Lung (tissue), 12 donors: ENCODE data around the gene GDPD3. TPM values are rescaled to one million over a fixed set of nuclear protein-coding genes. Genes with fewer than 3 reads are reported as not detected.

Experiments used
- ATAC-seq: fragments of 200-7000 bp; cut with Tn5 transposase; one replicate; pipeline ENCODE4 v1.9.1; 2020; ENCODE audit warnings: moderate number of reproducible peaks; ENCODE audit not compliant: insufficient read depth, low FRiP score
- DNase-seq, 3 donors: peaks; one replicate each; pipeline ENCODE4 v3.0.0-alpha.2; 2013 to 2017
- H3K27ac ChIP-seq, 2 donors: one replicate each; pipeline ENCODE4 v1.5.1; 2013; ENCODE audit warnings: mild to moderate bottlenecking in 2 of 2, moderate library complexity in 2 of 2, control low read depth in 1 of 2, inconsistent platforms in 1 of 2, low read depth in 1 of 2, low read length in 1 of 2
- H3K27me3 ChIP-seq, 3 donors: one replicate each; pipeline ENCODE4 v1.5.1; 2013; ENCODE audit warnings: low read length in 2 of 3; ENCODE audit not compliant: control insufficient read depth in 3 of 3, insufficient read depth in 3 of 3
- H3K36me3 ChIP-seq, 4 donors: one replicate each; pipeline ENCODE4 v1.5.1; 2013; ENCODE audit warnings: low read length in 4 of 4, mild to moderate bottlenecking in 1 of 4, moderate library complexity in 1 of 4; ENCODE audit not compliant: control insufficient read depth in 4 of 4, insufficient read depth in 4 of 4
- H3K4me1 ChIP-seq, 5 donors: one replicate each; pipeline ENCODE4 v1.5.1; 2013; ENCODE audit warnings: low read length in 5 of 5, mild to moderate bottlenecking in 2 of 5, moderate library complexity in 1 of 5; ENCODE audit not compliant: control insufficient read depth in 5 of 5, insufficient read depth in 5 of 5
- H3K4me3 ChIP-seq: one replicate; pipeline ENCODE4 v1.5.1; 2013; ENCODE audit warnings: mild to moderate bottlenecking, control low read depth, moderate library complexity
- H3K9ac ChIP-seq, 2 donors: one replicate each; pipeline ENCODE4 v1.5.1; 2013; ENCODE audit warnings: low read length in 2 of 2, control low read depth in 1 of 2; ENCODE audit not compliant: insufficient read depth in 1 of 2
- H3K9me3 ChIP-seq, 4 donors: one replicate each; pipeline ENCODE4 v1.5.1; 2013; ENCODE audit warnings: low read length in 3 of 4, mild to moderate bottlenecking in 1 of 4, moderate library complexity in 1 of 4; ENCODE audit not compliant: control insufficient read depth in 4 of 4, insufficient read depth in 3 of 4
- WGBS, 2 donors: extraction: QIAGEN DNeasy Blood & Tissue Kit; methylation state at CpG; one replicate each; pipeline ENCODE4 v1.1.7; 2013; 5-methylcytosine and 5-hydroxymethylcytosine counted together
- polyA plus RNA-seq, 2 donors: library from polyadenylated mRNA; stranded (reverse); fragments of 200-250 nt; gene quantifications; one replicate each; pipeline ENCODE4 v1.2.1, GENCODE V29; 2013
- total RNA-seq, 2 donors: library from RNA; depleted of rRNA in 1 of 2; stranded (reverse); fragments of >200 nt in 1 of 2; gene quantifications; one replicate each; pipeline ENCODE4 v1.2.1, GENCODE V29; 2014 to 2021
- TF ChIP-seq, protein P1 (sequence below): IDR thresholded peaks from 2 replicates; pipeline ENCODE4 v1.5.1; 2012; ENCODE audit warnings: mild to moderate bottlenecking; ENCODE audit errors: control extremely low read depth, extremely low read depth
- donor health status: control.
- donor health status: control.
- donor health status: Bipolar disorder and iron deficiency.
- donor health status: healthy.
- donor health status: DM: yes; HTN: yes; CAD: no.

The GDPD3 gene
- total and polyA plus RNA-seq, 4 donors, result 4.1 to 6.0 (median 5.5) TPM

DNA sequence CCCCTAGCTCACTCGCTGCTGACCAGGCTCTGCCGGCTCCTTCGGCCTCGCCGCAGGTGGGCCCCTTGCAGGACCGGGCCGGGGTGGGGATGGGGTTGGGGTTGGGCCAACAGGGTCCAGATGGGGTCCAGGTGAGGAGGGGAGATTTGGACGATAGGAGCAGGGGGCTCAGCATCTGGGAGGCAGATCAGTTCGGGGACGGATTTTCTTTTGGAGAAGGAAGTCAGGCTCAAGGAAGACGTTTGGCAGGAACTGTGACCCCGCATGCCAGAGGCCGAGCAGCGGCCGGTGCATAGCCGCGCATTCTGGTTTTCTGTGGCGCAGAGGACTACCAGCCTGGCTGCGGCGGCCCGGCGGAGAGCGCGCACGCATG, 48.6 kb downstream of the GDPD3 start:
- Histone ChIP-seq H3K36me3 (peaks cover 5 to 26% (median 24%) of the 10 kb centered on the region in 4 donors), H3K27me3 (no peaks in the 10 kb centered on the region), H3K4me3 (peak overlapping the region; percentile 68), H3K27ac (peak overlapping the region; percentile 97 to 99), H3K4me1 (peaks cover 7 to 35% (median 20%) of the 10 kb centered on the region in 5 donors), H3K9me3 (no peaks in the 10 kb centered on the region), H3K9ac (peak overlapping the region; percentile 64 to 83)
- ATAC-seq (no peak), DNase-seq (no peak)
- TF ChIP-seq, protein P1, sequence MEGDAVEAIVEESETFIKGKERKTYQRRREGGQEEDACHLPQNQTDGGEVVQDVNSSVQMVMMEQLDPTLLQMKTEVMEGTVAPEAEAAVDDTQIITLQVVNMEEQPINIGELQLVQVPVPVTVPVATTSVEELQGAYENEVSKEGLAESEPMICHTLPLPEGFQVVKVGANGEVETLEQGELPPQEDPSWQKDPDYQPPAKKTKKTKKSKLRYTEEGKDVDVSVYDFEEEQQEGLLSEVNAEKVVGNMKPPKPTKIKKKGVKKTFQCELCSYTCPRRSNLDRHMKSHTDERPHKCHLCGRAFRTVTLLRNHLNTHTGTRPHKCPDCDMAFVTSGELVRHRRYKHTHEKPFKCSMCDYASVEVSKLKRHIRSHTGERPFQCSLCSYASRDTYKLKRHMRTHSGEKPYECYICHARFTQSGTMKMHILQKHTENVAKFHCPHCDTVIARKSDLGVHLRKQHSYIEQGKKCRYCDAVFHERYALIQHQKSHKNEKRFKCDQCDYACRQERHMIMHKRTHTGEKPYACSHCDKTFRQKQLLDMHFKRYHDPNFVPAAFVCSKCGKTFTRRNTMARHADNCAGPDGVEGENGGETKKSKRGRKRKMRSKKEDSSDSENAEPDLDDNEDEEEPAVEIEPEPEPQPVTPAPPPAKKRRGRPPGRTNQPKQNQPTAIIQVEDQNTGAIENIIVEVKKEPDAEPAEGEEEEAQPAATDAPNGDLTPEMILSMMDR, result no peak
- 0 to 1% methylated on average over 13 to 25 of the region's 25 CpGs for WGBS, 2 donors

DNA sequence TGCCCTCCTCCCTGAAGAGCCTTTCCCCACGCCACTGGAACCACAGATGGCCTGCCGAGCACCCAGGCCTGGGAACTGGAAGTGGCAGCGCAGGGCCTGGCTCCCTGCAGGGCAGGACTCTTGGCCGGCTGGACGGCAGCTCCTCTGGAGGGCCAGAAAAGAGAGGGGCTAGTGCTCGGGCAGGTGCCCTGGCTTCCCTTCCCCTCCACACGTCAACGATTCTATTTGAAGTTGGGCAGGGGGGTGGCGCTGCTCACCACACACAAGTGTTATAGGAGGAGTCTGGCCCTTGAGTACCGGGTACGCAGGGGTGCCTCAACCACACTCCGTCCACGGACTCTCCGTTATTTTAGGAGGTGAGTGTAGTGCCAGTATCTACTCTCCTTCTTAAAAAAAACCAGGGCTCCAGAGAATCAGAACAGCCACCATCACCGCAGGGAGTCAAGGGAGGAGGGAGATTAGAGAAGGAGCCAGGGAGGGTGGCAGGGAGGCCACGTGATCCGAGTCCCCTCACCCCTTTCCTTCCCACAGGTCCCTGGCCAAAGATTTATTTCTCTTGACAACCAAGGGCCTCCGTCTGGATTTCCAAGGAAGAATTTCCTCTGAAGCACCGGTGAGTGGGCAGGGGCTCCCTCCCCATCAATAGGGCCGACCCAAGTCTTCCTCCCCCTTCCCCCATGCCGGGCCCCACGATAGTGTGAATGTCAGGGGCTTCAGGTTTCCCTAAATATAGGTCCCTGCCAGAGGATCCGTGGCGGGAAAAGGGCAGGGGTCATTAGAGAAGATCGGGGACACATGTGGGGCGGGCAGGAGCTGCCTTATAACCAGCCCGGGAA, 49.2 kb downstream of the GDPD3 start:
- peak overlapping the region; percentile 97 to 99 for H3K27ac ChIP-seq
- H3K27me3 ChIP-seq, result no peaks in the 10 kb centered on the region
- peaks cover 0 to 20% (median 19%) of the 10 kb centered on the region in 4 donors for H3K36me3 ChIP-seq
- H3K9ac ChIP-seq, result peak overlapping the region; percentile 64 to 83
- TF ChIP-seq, protein P1, result peak; percentile 16
- WGBS, 2 donors, result 4% methylated on average over 27 of the region's 27 CpGs
- H3K9me3 ChIP-seq, result no peaks in the 10 kb centered on the region
- H3K4me3 ChIP-seq, result peak overlapping the region; percentile 68
- ATAC-seq (no peak), DNase-seq (peak; percentile 60 to 79 (median 70))
- H3K4me1 ChIP-seq, result peaks cover 7 to 35% (median 17%) of the 10 kb centered on the region in 5 donors

DNA sequence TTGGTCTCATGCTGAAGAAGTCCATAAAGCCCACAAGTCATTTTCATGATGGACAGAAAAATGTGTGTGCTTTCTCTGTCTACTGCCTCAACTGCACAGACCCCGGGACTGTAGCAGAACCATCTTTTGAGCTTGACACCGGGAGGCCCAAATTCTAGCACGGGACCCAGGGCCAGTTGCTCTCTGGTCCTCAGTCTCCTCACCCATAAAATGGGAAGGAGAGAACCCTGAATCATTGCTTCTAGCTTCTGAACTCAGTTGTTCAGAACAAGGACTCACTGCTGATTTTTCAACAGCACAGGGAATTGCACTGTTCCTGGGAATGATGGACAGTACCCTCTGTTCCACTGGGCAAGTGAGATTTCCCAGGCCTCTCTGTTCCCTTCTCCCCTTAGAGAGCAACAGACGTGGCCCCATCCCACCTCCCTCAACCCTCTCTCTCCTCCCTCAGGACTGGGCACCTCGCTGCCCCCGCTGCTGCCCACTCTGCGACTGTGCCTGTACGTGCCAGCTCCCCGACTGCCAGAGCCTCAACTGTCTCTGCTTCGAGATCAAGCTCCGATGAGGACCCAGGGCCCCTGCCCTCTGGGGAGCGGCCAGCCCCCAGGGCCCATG, 50.0 kb downstream of the GDPD3 start:
- ATAC-seq (no peak), DNase-seq (no peak)
- Histone ChIP-seq H3K4me1 (peaks cover 7 to 35% (median 17%) of the 10 kb centered on the region in 5 donors), H3K27ac (peak overlapping the region; percentile 97 to 99), H3K36me3 (peaks cover 0 to 14% (median 12%) of the 10 kb centered on the region in 4 donors), H3K9me3 (no peaks in the 10 kb centered on the region), H3K27me3 (no peaks in the 10 kb centered on the region), H3K9ac (peak overlapping the region in 1 of 2 donors; percentile 38), H3K4me3 (no peak overlapping the region)
- TF ChIP-seq, protein P1, result no peak
- 58 to 62% methylated on average over 12 of the region's 12 CpGs for WGBS, 2 donors
